ENCODE data around the gene LEMD1.
A peak's percentile ranks its signal among the peaks of the same experiment; 100 is the strongest.

LEMD1 gene

DNA sequence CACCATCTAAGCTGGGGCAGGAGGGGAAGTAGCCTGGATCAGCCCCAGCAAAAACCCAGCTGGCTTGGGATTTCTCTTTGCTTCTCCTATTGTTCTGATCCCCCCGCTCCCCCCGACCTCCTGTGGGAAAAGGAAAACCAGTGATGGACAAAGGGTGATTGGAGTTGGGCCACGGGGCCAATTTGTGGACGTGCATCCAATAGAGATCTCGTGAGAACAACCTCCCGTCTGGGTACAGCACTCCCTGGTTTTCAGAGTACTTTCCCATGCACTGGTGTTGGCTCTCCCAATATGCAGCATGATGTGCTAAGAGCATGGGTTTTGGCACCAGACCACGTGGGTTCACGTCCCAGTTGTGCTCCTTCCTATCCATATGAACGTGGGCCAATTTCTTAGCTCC, 25.0 kb upstream of the LEMD1 start:
- H3K4me3 ChIP-seq (ENCODE audit: low read depth, low read length): no peak overlapping the region
- no peak for TF ChIP-seq CTCF (conservative IDR thresholded peaks at IDR 0.05; ENCODE audit: low read depth, low read length)
- no peak for DNase-seq (ENCODE audit: low read depth)

DNA sequence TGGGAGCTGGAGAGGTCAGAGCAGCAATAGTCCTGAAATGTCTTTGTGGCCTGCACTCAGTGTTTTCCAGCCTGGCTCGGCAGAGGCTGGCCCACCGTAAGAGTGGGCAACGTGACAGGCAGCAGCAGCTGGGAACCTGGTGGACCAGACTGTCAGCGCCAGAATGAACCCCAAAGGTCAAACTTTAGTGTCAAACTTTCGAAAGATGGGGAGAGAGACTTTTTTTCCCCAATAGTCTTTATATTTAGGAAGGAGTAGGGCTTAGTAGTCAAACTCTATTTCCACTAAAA, 23.7 kb upstream of the LEMD1 start:
- DNase-seq (ENCODE audit: low read depth): no peak
- no peak overlapping the region for H3K4me3 ChIP-seq (ENCODE audit: low read depth, low read length)
- TF ChIP-seq CTCF (conservative IDR thresholded peaks at IDR 0.05; ENCODE audit: low read depth, low read length): no peak

DNA sequence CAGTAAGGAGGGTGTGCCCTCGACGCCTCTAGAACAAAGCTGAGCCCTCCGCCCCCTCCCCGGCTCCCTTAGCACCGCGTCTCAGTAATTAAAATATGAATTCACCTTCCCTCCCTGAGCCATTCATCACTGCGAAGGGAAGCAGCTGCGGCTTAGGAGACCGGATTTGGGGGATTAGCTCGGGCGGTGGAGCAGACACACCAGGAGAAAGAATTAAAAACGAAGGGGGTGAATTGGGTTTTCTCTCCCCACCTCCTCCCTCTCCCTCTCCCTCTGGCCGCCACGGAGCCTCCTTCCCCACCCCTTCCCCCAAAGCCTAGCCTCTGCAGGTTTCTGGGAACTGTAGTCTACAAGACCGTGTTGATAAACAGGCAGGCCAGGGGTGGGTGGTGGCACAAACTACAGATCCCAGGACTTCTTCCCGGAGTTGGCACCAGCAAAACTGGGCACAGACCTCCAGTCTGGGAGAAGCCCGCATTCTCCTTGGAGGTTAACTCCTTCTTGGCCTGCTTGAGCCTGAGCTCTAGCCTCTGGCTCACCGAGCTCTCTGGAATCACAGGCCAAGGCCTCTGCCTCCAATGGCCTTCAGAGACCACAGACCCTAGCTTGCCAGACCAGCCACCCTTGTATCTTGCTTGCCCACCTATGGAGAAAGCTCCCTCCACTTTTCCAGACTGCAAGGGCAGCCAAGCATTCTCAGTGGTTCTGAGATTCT, 23.2 kb upstream of the LEMD1 start:
- DNase-seq (ENCODE audit: low read depth): no peak
- H3K4me3 ChIP-seq (ENCODE audit: low read depth, low read length): no peak overlapping the region
- TF ChIP-seq CTCF (conservative IDR thresholded peaks at IDR 0.05; ENCODE audit: low read depth, low read length): no peak

- no peak overlapping the region for H3K4me3 ChIP-seq (ENCODE audit: low read depth, low read length)
- peak; percentile 8 for TF ChIP-seq CTCF (conservative IDR thresholded peaks at IDR 0.05; ENCODE audit: low read depth, low read length)
- no peak for DNase-seq (ENCODE audit: low read depth)
These were observed 22.6 kb upstream of the LEMD1 start for GRCh38 chr1:205444300-205444930.

DNA sequence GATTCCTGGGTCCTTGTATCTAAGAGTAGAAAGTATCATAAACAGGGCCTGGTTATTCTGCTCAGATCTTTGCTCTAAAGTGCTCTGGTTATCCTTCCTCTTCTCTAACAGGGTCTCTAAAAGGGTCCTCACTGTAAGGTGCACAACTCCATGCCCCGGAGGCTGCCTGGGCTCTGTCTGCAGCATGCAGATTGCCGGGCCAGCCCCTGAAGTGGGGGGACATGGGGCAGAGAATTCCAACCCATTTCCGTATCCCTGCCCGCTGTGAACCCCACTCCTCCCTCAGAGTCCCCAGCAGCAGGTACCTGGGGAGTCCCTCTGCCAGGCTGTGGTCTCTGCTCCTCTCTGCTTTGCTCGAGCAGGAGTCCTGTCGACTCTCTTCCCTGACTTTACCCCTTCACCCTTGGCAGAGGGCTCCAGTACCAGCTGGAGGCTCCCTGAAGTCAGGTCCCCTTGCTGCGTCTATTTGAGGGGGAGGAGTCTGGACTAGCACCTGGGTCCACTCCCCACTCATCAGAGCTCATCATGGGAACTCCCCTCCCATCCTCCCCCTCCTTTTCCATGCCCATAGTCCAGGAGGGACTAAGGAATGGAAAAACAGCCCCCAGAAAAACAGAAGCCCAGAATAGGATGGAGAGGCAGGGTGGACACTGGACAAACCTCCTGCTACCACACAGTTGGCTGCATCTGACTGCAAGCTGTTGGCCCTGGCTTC, 21.9 kb upstream of the LEMD1 start:
- DNase-seq (ENCODE audit: low read depth): no peak
- H3K4me3 ChIP-seq (ENCODE audit: low read depth, low read length): no peak overlapping the region
- no peak for TF ChIP-seq CTCF (conservative IDR thresholded peaks at IDR 0.05; ENCODE audit: low read depth, low read length)

DNA sequence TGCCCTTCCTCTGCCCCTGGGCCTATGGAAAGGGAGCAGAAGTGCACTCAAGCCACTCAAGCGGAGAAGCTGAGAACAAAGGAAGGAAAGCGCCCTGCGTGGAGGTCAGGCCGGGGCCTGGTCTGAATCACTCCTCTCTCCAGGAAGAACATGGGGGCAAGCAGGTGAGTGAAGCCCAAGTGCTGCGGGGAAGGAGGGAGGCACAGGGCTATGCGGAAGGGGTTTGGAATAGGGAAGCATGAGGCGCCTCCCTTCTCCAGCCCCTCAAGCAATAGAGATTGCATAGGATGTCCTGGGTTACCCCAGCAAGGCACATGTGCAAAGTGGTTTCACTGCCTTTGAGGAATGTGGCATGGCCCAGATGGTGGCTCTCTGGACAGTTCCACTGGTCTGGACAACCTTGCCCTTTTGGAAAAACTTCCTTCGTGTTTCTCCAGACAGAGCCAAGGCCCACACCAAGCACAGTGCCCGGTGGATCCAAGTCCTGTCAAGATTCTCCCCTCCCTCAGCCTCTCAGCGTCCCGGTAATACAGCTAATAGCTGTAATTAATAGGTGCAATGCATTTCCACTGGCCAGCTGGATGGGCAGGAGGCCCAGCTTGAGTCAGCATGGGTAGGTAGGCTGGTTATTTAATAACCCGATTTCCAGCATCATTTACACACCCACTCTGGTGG, 20.3 kb upstream of the LEMD1 start:
- DNase-seq (ENCODE audit: low read depth): no peak
- no peak for TF ChIP-seq CTCF (conservative IDR thresholded peaks at IDR 0.05; ENCODE audit: low read depth, low read length)

More for the DNA sequence above, 20.3 kb upstream of the LEMD1 start:
- H3K4me3 ChIP-seq (ENCODE audit: low read depth, low read length): no peak overlapping the region

Measured in choroid plexus epithelial cell (primary cell).